Liver (tissue), 3 donors: ENCODE measurements around the gene PABPC1L.

Source experiments
- CTCF ChIP-seq: fragments of 150-350 bp; IDR thresholded peaks from 2 replicates; pipeline ENCODE4 v1.5.1; 2017; ENCODE audit warnings: improper control_type of control experiment, low read depth, low read length; ENCODE audit not compliant: missing input control
- GABPA ChIP-seq, 2 donors: IDR thresholded peaks in 1 of 2; conservative IDR thresholded peaks in 1 of 2; 2 replicates each; pipeline ENCODE4 v1.6.1; 2016; ENCODE audit warnings: antibody characterized with exemption in 2 of 2, mild to moderate bottlenecking in 1 of 2, moderate library complexity in 1 of 2
- donor health status: healthy.
- donor health status: healthy.

- TF ChIP-seq CTCF (no peak), GABPA (IDR thresholded peaks at IDR 0.05 in 1 of 2, conservative IDR thresholded peaks at IDR 0.05 in 1 of 2) (no peak)
Measured at GRCh38 chr20:44981736-44982406, 72.0 kb downstream of the PABPC1L start.
